Omental fat pad (tissue), 4 donors: ENCODE measurements around the gene USH1G. TPM values are rescaled to one million over a fixed set of nuclear protein-coding genes. Genes with fewer than 3 reads are reported as not detected.
"Not testable (repeated sequence)": the region's sequence is repeated elsewhere in the genome, so short reads cannot be mapped to it uniquely, and the experiment has no call there.

Source experiments
- ATAC-seq: fragments of 150-250 bp; one replicate; pipeline ENCODE4 v1.9.1; 2016; ENCODE audit warnings: mild to moderate bottlenecking, moderate library complexity; ENCODE audit not compliant: low FRiP score
- DNase-seq: peaks from one replicate; pipeline ENCODE4 v3.0.0-alpha.2; 2019; ENCODE audit warnings: low spot score
- CTCF ChIP-seq, 3 donors: fragments of 450-650 bp; IDR thresholded peaks; one replicate each; pipeline ENCODE4 v1.5.1; 2016 to 2017; ENCODE audit warnings: antibody characterized with exemption in 3 of 3, mild to moderate bottlenecking in 3 of 3, moderate library complexity in 2 of 3
- total RNA-seq, 4 donors: library from RNA; depleted of rRNA; stranded (reverse); fragments of >200 nt; gene quantifications; one replicate each; pipeline ENCODE4 v1.1.0, GENCODE V29; 2016

USH1G gene
- total RNA-seq, 4 donors from 2014 or later: not detected

GRCh38 chr17:74871356-74872076 lies 51.5 kb downstream of the USH1G start:
- no peak for ATAC-seq
- TF ChIP-seq CTCF (IDR thresholded peaks at IDR 0.05): no peak

GRCh38 chr17:74870512-74870911 lies 52.5 kb downstream of the USH1G start:
- ATAC-seq (no peak), DNase-seq (peak; percentile 59)
- no peak for TF ChIP-seq CTCF (IDR thresholded peaks at IDR 0.05)

More at GRCh38 chr17:74871356-74872076, 51.5 kb downstream of the USH1G start:
- DNase-seq: no peak

GRCh38 chr17:74870028-74870427 lies 53.0 kb downstream of the USH1G start:
- ATAC-seq, DNase-seq: not testable (repeated sequence)

- TF ChIP-seq CTCF (IDR thresholded peaks at IDR 0.05): no peak
- no peak for DNase-seq
- no peak for ATAC-seq
These were observed 54.2 kb downstream of the USH1G start for GRCh38 chr17:74868908-74869255.

- no peak for ATAC-seq
- DNase-seq: no peak
- no peak for TF ChIP-seq CTCF (IDR thresholded peaks at IDR 0.05)
These were observed 54.7 kb downstream of the USH1G start for GRCh38 chr17:74868251-74868907.

GRCh38 chr17:74866198-74866835 lies 56.7 kb downstream of the USH1G start:
- no peak for ATAC-seq
- DNase-seq: no peak
- no peak for TF ChIP-seq CTCF (IDR thresholded peaks at IDR 0.05)

Other genes starting within 250 kb of the USH1G start
- 1 to 10 TPM in 3 of 4 donors, not detected in 1; 1.1 to 2.5 (median 2.2) TPM for gene CD300LF, start 210.3 kb downstream of the USH1G start, total RNA-seq
- 1 to 10 TPM in 2 of 4 donors, under 1 TPM in 2; 0.48 to 3.0 (median 1.4) TPM for gene RAB37, start 186.0 kb downstream of the USH1G start, total RNA-seq
- 10 to 100 TPM; 18.0 to 51.7 (median 21.8) TPM for gene NHERF1, start 174.6 kb downstream of the USH1G start, total RNA-seq
- gene NAT9, start 146.9 kb downstream of the USH1G start, total RNA-seq: 10 to 100 TPM; 15.1 to 35.9 (median 24.2) TPM
- gene GRIN2C, start 63.4 kb downstream of the USH1G start, total RNA-seq: 1 to 10 TPM in 3 of 4 donors, not detected in 1; 1.0 to 4.7 (median 1.6) TPM
- 1 to 10 TPM; 4.4 to 5.7 (median 5.2) TPM for gene FDXR, start 50.3 kb downstream of the USH1G start, total RNA-seq
- gene FADS6, start 29.6 kb downstream of the USH1G start, total RNA-seq: not detected
- not detected for gene OTOP2, start 1.0 kb upstream of the USH1G start, total RNA-seq
- not detected for gene OTOP3, start 12.6 kb upstream of the USH1G start, total RNA-seq
- gene HID1, start 49.5 kb upstream of the USH1G start, total RNA-seq: 10 to 100 TPM in 1 of 4 donors, 1 to 10 TPM in 3; 4.0 to 24.1 (median 6.1) TPM
- 10 to 100 TPM in 2 of 4 donors, 1 to 10 TPM in 2; 8.5 to 23.2 (median 10.1) TPM for gene CDR2L, start 64.4 kb upstream of the USH1G start, total RNA-seq
- 10 to 100 TPM; 28.0 to 48.5 (median 42.6) TPM for gene MRPL58, start 89.4 kb upstream of the USH1G start, total RNA-seq
- 100 to 1,000 TPM; 159 to 394 (median 233) TPM for gene ATP5PD, start 123.7 kb upstream of the USH1G start, total RNA-seq
- 10 to 100 TPM; 23.6 to 46.1 (median 34.6) TPM for gene KCTD2, start 124.0 kb upstream of the USH1G start, total RNA-seq
- gene SLC16A5, start 164.7 kb upstream of the USH1G start, total RNA-seq: 10 to 100 TPM; 12.0 to 22.7 (median 16.4) TPM
- 1 to 10 TPM; 3.1 to 7.7 (median 4.9) TPM for gene ARMC7, start 186.7 kb upstream of the USH1G start, total RNA-seq
- 100 to 1,000 TPM in 1 of 4 donors, 10 to 100 TPM in 3; 56.0 to 101 (median 68.6) TPM for gene NT5C, start 208.5 kb upstream of the USH1G start, total RNA-seq
- 10 to 100 TPM; 18.8 to 45.9 (median 31.7) TPM for gene JPT1, start 231.3 kb upstream of the USH1G start, total RNA-seq